ENCODE measurements around the gene LRRK1.

DNA sequence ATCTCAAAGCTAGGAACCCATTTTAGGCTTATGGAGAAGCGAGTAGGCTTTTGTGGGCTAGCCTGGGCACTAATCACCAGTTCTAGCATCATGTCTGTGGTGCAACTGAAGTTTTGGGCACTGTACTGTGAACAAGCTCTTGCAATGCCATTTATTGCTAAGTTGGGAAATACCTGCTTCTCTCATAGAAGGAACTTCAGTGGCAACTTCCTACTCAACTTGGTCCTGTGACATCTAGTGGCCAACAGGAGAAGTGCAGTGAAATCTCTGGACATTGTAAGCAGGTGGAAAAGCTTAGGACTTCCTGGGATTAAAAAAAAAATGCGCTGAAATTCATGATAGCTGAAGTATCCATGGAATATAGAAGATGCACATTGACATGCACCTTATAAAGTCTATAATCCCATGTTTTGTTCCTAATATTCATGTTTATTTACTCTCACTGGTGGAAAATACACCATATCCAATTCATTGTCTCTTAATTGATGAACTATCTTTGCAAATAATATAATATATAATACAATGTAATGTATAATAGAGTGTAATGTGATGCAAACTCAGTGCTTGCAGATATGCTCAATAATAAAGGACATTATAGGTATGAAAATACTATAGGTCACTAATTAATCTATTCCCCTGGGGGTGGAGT is 46.0 kb upstream of the LRRK1 start:
- TF ChIP-seq, protein P1, sequence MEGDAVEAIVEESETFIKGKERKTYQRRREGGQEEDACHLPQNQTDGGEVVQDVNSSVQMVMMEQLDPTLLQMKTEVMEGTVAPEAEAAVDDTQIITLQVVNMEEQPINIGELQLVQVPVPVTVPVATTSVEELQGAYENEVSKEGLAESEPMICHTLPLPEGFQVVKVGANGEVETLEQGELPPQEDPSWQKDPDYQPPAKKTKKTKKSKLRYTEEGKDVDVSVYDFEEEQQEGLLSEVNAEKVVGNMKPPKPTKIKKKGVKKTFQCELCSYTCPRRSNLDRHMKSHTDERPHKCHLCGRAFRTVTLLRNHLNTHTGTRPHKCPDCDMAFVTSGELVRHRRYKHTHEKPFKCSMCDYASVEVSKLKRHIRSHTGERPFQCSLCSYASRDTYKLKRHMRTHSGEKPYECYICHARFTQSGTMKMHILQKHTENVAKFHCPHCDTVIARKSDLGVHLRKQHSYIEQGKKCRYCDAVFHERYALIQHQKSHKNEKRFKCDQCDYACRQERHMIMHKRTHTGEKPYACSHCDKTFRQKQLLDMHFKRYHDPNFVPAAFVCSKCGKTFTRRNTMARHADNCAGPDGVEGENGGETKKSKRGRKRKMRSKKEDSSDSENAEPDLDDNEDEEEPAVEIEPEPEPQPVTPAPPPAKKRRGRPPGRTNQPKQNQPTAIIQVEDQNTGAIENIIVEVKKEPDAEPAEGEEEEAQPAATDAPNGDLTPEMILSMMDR (IDR thresholded peaks at IDR 0.05), result peak; percentile 89 to 98 (median 90)
- TF ChIP-seq POLR2A (IDR thresholded peaks at IDR 0.05), result no peak
